ENCODE measurements around the gene SSTR3. TPM values are rescaled to one million over a fixed set of nuclear protein-coding genes. Genes with fewer than 3 reads are reported as not detected.
"Not testable (repeated sequence)": the region's sequence is repeated elsewhere in the genome, so short reads cannot be mapped to it uniquely, and the experiment has no call there.

Gene SSTR3
- total RNA-seq, 1 donor from 2014 or later = not detected

DNA sequence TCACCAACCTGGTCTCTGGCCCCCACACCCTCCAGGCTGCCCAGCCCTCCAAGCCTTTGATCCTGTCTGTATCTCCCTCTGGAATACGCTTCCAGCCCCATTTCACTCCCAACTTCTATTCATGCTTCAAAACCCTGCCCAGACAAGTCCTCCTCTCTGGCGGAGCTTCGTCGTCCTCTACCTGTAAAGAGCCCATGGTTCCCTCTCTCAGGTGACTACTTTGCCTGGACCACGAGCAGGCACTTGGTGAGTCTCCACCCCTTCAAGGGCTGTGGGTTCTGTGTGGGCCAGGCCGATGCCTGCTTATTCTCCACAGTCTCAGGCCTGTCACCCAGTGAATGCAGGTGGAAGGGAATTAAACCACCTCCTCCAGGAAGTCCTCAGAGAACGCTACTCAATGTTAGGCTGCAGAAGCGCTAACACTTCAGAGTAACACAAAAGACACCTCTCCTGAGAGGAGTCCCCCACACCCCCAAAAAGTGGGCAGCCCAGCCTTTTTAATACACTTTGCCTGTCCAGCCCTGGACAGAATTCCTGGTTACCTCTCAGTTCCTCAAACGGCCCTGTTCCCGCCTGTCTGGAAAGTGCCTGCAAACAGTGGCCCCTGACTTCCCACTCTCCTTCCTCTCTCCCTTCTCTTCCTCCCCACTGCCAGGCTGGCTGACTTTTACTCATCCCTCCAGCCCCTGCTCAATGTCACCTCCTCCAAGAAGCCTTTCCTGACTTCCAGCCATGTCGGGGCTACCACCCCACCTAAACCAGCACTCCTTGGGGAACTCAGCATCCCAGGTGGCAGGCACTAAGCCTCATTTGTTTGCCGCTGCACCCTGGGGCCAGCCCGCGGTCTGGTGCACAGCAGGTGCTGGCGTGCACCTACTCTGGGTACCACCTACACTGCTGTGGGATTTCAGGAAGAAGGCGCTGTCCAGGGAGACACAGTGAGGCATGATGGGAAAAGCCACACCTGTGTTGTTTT, 22.7 kb upstream of the SSTR3 start:
- no peak for DNase-seq
- H3K36me3 ChIP-seq = peaks cover 5% of the 10 kb centered on the region

DNA sequence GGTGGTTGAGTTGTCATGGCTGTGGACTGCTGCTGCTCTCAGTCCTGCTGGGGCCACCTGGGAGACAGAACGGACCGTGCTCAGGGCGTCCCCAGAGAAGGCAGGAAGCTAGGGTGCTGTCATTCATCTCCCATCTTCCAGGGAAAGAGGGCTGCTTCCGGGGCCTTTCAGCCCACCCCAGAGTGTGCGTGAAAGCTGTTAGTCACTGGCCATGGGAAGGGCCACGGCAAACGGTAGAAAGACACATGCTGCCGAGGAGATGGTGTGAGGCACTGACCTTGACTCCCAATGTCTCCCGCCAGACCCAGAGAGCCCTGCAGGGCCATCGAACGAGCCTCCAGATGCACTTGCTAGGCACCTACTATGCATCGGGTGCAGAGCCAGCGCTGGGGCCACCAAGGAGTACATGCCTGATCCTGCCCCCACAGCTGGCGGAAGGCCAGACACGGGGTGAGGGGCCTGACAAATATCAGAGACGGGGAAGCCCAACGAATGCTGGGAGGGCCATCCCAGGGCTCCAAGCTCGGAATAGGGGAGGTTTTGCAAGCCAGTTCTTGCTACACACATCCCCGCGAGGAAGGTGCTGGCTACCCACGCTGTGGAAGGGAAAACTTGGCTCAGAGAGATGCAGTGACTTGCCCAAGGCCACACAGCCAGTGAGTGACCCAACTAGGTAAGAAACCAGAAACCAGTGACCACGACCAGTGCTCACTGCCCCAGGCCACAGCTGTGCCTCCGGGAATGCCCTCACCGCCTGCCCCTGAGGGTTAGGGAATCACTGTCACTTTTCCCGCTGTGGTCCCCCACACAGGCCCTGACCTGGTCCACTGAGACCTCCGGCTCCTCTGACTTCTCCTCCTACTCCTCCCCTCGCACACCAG, 21.7 kb upstream of the SSTR3 start:
- TF ChIP-seq, protein P1, sequence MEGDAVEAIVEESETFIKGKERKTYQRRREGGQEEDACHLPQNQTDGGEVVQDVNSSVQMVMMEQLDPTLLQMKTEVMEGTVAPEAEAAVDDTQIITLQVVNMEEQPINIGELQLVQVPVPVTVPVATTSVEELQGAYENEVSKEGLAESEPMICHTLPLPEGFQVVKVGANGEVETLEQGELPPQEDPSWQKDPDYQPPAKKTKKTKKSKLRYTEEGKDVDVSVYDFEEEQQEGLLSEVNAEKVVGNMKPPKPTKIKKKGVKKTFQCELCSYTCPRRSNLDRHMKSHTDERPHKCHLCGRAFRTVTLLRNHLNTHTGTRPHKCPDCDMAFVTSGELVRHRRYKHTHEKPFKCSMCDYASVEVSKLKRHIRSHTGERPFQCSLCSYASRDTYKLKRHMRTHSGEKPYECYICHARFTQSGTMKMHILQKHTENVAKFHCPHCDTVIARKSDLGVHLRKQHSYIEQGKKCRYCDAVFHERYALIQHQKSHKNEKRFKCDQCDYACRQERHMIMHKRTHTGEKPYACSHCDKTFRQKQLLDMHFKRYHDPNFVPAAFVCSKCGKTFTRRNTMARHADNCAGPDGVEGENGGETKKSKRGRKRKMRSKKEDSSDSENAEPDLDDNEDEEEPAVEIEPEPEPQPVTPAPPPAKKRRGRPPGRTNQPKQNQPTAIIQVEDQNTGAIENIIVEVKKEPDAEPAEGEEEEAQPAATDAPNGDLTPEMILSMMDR (IDR thresholded peaks at IDR 0.05) = no peak
- DNase-seq = no peak
- Histone ChIP-seq H3K27me3 (peaks cover 14% of the 10 kb centered on the region), H3K36me3 (peaks cover 5% of the 10 kb centered on the region), H3K4me1 (peaks cover 16% of the 10 kb centered on the region), H3K27ac (no peak overlapping the region), H3K9me3 (no peaks in the 10 kb centered on the region), H3K4me3 (no peak overlapping the region)
- ATAC-seq = no peak
- intact Hi-C loops (cut with DNase I) = no loop called here

More for the DNA sequence above, 22.7 kb upstream of the SSTR3 start:
- TF ChIP-seq, protein P1 (IDR thresholded peaks at IDR 0.05) = no peak
- H3K27me3 ChIP-seq = peaks cover 14% of the 10 kb centered on the region
- H3K4me3 ChIP-seq = no peak overlapping the region
- intact Hi-C loops (cut with DNase I) = no loop called here
- ATAC-seq = no peak
- H3K9me3 ChIP-seq = no peaks in the 10 kb centered on the region
- no peak overlapping the region for H3K27ac ChIP-seq
- peaks cover 6% of the 10 kb centered on the region for H3K4me1 ChIP-seq

DNA sequence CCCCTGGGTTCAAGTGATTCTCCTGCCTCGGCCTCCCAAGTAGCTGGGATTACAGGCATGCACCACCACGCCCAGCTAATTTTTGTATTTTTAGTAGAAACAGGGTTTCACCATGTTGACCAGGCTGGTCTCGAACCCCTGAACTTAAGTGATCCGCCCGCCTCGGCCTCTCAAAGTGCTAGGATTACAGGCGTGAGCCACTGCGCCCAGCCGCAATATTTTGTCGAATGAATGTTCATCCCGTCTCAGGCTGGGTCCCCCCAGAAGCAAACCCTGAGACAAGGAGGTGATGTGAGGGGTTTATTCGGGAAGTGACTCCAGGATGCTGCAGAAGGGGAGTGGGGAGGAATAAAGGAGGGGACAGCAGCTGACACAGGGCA, 21.1 kb upstream of the SSTR3 start:
- intact Hi-C loops (cut with DNase I); H3K36me3 ChIP-seq; H3K4me3 ChIP-seq; H3K9me3 ChIP-seq; DNase-seq; H3K27ac ChIP-seq; ATAC-seq: not testable (repeated sequence)
- Histone ChIP-seq H3K4me1 (peaks cover 21% of the 10 kb centered on the region), H3K27me3 (peaks cover 14% of the 10 kb centered on the region)

DNA sequence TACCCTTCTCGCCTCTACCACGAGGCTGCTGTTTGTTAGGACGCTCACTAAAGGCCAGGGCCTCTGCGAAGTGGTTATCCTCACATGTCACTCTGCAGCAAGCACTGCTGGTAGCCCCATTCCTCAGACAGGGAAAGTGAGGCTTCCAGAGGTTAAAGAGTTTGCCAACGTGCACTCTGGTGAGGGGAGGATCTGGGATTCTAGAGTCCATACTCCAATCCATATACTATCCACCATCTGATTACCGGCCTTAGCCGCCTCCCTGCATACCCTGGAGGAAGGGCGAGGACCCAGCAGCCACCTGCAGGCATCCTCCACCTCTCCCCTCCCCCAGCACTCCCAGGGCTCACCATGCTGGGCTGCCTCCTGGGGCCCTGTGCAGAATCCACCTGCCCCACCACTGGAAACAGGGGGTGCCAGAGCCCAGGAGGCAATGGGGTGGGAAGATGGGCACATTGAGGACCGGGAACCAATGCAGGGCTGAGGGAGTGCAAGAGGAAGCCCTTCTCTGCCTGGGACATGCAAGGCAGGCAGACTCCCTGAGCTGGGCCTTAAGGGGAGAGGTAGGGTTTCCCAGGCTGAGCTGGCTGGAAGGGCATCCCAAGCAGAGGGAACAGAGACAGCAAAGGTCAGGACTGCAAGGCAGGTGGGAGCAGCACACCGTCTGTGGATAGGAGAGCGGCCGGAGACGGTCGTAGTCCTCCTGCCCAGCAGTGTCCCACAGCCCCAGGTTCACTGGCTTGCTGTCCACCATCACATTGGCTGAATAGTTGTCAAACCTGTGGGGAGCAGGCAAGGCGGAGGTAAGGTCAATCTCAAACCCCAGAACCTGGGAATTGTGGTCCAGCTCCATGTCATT, 20.1 kb upstream of the SSTR3 start:
- ATAC-seq (no peak), DNase-seq (no peak)
- TF ChIP-seq, protein P1 (IDR thresholded peaks at IDR 0.05) = no peak
- no peaks in the 10 kb centered on the region for H3K9me3 ChIP-seq
- peaks cover 5% of the 10 kb centered on the region for H3K36me3 ChIP-seq
- no peak overlapping the region for H3K4me3 ChIP-seq
- H3K27me3 ChIP-seq = peaks cover 14% of the 10 kb centered on the region
- intact Hi-C loops (cut with DNase I) = no loop called here
- no peak overlapping the region for H3K27ac ChIP-seq
- peaks cover 21% of the 10 kb centered on the region for H3K4me1 ChIP-seq

DNA sequence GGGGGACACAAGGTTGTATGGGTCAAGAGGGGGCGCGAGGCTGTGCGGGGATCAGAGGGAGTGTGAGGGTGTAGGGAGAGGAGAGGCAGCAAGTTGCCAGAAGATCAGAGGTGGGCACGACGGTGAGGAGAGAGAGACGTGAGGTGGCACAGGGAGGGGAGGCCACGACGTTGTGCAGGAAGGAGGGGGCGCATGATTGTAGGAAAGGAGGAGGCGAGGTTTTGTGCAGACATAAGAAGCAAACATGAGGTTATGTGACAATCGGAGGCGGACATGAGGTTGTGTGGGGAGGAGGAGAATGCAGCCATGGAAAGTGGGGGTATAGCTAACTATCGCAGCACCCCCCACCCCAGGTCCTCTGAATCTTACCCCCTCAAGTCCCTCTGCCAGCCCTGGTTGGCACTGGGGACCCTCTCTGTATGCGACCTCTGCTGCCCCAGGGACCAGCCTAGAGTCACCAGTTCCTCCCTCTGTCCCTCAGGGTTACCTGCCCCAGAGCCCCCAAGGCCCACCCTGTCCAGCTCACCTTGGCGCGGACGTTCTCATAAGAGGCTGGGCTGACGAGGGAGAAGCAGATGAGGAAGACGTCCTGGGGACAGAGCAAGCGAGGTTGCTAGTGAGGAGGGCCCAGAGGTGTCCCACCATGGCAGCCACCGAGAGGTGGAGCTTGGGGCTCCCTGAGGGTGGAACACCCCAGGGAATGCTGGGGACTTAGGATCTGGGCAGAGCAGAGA, 19.3 kb upstream of the SSTR3 start:
- Histone ChIP-seq H3K4me1 (peaks cover 21% of the 10 kb centered on the region), H3K36me3 (peaks cover 5% of the 10 kb centered on the region), H3K4me3 (no peak overlapping the region), H3K27ac (no peak overlapping the region), H3K27me3 (peaks cover 11% of the 10 kb centered on the region), H3K9me3 (no peaks in the 10 kb centered on the region)
- intact Hi-C loops (cut with DNase I) = no loop called here
- TF ChIP-seq, protein P1 (IDR thresholded peaks at IDR 0.05) = no peak
- peak; percentile 58 for DNase-seq
- no peak for ATAC-seq

All from upper lobe of right lung (tissue), 1 donor.